B cell (primary cell): ENCODE measurements around the gene MAST2. TPM values are rescaled to one million over a fixed set of nuclear protein-coding genes. Genes with fewer than 3 reads are reported as not detected.

Experiments used
- ATAC-seq: fragments of 200-7000 bp; cut with Tn5 transposase; one replicate; pipeline ENCODE4 v1.10.0; 2021; ENCODE audit warnings: low read depth, mild to moderate bottlenecking, moderate number of reproducible peaks, moderate library complexity
- CTCF ChIA-PET: fragments of 350-600 bp; sonication (Branson Sonifier 250); formaldehyde crosslinking; loops from one replicate; lab custom pipeline; 2021; ENCODE audit warnings: antibody characterized with exemption, inconsistent platforms; lab: Charles Lee
- POLR2A ChIA-PET: fragments of 350-600 bp; sonication (Branson Sonifier 250); formaldehyde crosslinking; loops from one replicate; lab custom pipeline; 2021; ENCODE audit warnings: antibody characterized with exemption; lab: Charles Lee
- DNase-seq: peaks from one replicate; pipeline ENCODE4 v3.0.0; 2013
- H2AFZ ChIP-seq: 2 replicates; pipeline ENCODE4 v1.6.1; 2012; ENCODE audit warnings: mild to moderate bottlenecking, low read depth, low read length; ENCODE audit not compliant: insufficient read depth, poor library complexity, severe bottlenecking
- H3K27ac ChIP-seq, 2 donors: 1 replicate in 1 of 2; 2 replicates in 1 of 2; pipeline ENCODE4 v1.5.1; 2012 to 2013; ENCODE audit warnings: low read length in 2 of 2, mild to moderate bottlenecking in 2 of 2, moderate library complexity in 1 of 2
- H3K27me3 ChIP-seq, 4 experiments: fragments of 200-600 bp in 1 of 4; sonication (generic) in 1 of 4; replicated peaks in 1 of 4; 1 replicate in 2 of 4; 2 replicates in 2 of 4; pipeline versions ENCODE4 v1.6.1 to v1.7.0; 2013 to 2016; ENCODE audit warnings: low read length in 3 of 4, mild to moderate bottlenecking in 2 of 4, mixed read lengths in 1 of 4, moderate library complexity in 1 of 4; ENCODE audit not compliant: insufficient read depth in 4 of 4, control insufficient read depth in 3 of 4; ENCODE audit errors: control extremely low read depth in 1 of 4
- H3K36me3 ChIP-seq, 2 experiments: replicated peaks in 1 of 2; 1 replicate in 1 of 2; 2 replicates in 1 of 2; pipeline versions ENCODE4 v1.6.1 to v1.7.1; 2013; ENCODE audit warnings: low read length in 1 of 2; ENCODE audit not compliant: insufficient read depth in 2 of 2, control insufficient read depth in 1 of 2; ENCODE audit errors: control extremely low read depth in 1 of 2, extremely low read depth in 1 of 2
- H3K4me1 ChIP-seq, 2 donors: fragments of 200-600 bp in 1 of 2; sonication (generic) in 1 of 2; 1 replicate in 1 of 2; 2 replicates in 1 of 2; pipeline versions ENCODE4 v1.5.1 to v1.6.1; 2013 to 2017; ENCODE audit warnings: low read length in 2 of 2; ENCODE audit not compliant: control insufficient read depth in 2 of 2, insufficient read depth in 2 of 2
- H3K4me2 ChIP-seq: replicated peaks from 2 replicates; pipeline ENCODE3; 2012; ENCODE audit warnings: mild to moderate bottlenecking, low read depth, low read length; ENCODE audit not compliant: poor library complexity, severe bottlenecking
- H3K4me3 ChIP-seq, 5 experiments: fragments of 200-600 bp in 1 of 5; sonication (generic) in 1 of 5; 1 replicate in 3 of 5; 2 replicates in 2 of 5; pipeline versions ENCODE4 v1.5.1 to v1.7.0; 2011 to 2016; ENCODE audit warnings: low read length in 4 of 5, mild to moderate bottlenecking in 4 of 5, low read depth in 2 of 5, control low read depth in 1 of 5, moderate library complexity in 1 of 5; ENCODE audit not compliant: insufficient read depth in 1 of 5; ENCODE audit errors: control extremely low read depth in 1 of 5, extremely low read depth in 1 of 5
- H3K79me2 ChIP-seq: fragments of 200-600 bp; sonication (generic); one replicate; pipeline ENCODE4 v1.6.0; 2016; ENCODE audit warnings: low read length; ENCODE audit not compliant: control insufficient read depth, insufficient read depth
- H3K9ac ChIP-seq: fragments of 200-600 bp; sonication (generic); 2 replicates; pipeline ENCODE4 v1.6.1; 2017; ENCODE audit warnings: mild to moderate bottlenecking, low read length, moderate library complexity
- H3K9me3 ChIP-seq, 3 donors: one replicate each; pipeline versions ENCODE4 v1.6.1 to v1.7.1; 2013; ENCODE audit warnings: low read length in 2 of 3; ENCODE audit not compliant: control insufficient read depth in 2 of 3, insufficient read depth in 1 of 3; ENCODE audit errors: control extremely low read depth in 1 of 3
- H4K20me1 ChIP-seq: 2 replicates; pipeline ENCODE4 v1.6.0; 2012; ENCODE audit warnings: mild to moderate bottlenecking, low read length; ENCODE audit not compliant: insufficient read depth, control insufficient read depth, poor library complexity, severe bottlenecking
- H3K27ac Mint-ChIP-seq: one replicate; pipeline ENCODE4 v1.8.0; 2021; ENCODE audit warnings: mixed read lengths
- H3K27me3 Mint-ChIP-seq: one replicate; pipeline ENCODE4 v1.8.0; 2021; ENCODE audit warnings: mixed read lengths
- H3K4me1 Mint-ChIP-seq: one replicate; pipeline ENCODE4 v1.8.0; 2021; ENCODE audit warnings: mixed read lengths
- H3K4me3 Mint-ChIP-seq: one replicate; pipeline ENCODE4 v1.8.0; 2021; ENCODE audit warnings: mixed read lengths
- H3K9me3 Mint-ChIP-seq: one replicate; pipeline ENCODE4 v1.8.0; 2022; ENCODE audit warnings: mixed read lengths; ENCODE audit not compliant: insufficient read depth
- EZH2 ChIP-seq: IDR thresholded peaks from 2 replicates; pipeline ENCODE4 v1.6.1; 2012; ENCODE audit warnings: borderline replicate concordance, low read depth, mild to moderate bottlenecking, moderate library complexity, low read length; ENCODE audit not compliant: insufficient read depth, poor library complexity, severe bottlenecking
- WGBS: methylation state at CpG from one replicate; pipeline ENCODE4 v1.1.5; 2013; ENCODE audit warnings: missing lambda C conversion rate; ENCODE audit not compliant: insufficient coverage; 5-methylcytosine and 5-hydroxymethylcytosine counted together
- intact Hi-C: fragments of 100-400 bp; cut with micrococcal nuclease; formaldehyde crosslinking; loops from one replicate; pipeline ENCODE4 v1.10.0; 2022
- polyA plus RNA-seq: library from polyadenylated mRNA; depleted of rRNA; stranded (reverse); fragments of >200 nt; gene quantifications from 2 replicates; pipeline ENCODE4 v1.2.3, GENCODE V29; 2012
- total RNA-seq, 2 donors: library from RNA; stranded (reverse); fragments of 120-200 nt in 1 of 2; gene quantifications; 1 replicate in 1 of 2; 2 replicates in 1 of 2; pipeline versions ENCODE4 v1.2.3 to v1.2.4, GENCODE V29; 2013 to 2022
- TF ChIP-seq, protein P1 (sequence below): fragments of 200-600 bp; IDR thresholded peaks from one replicate; pipeline ENCODE4 v1.8.0; 2022; ENCODE audit warnings: antibody characterized with exemption, mild to moderate bottlenecking

MAST2 gene
- total and polyA plus RNA-seq, 2 donors (not counting 1 experiment from before 2014, with no cell fraction given): 12.5 to 23.3 TPM

DNA sequence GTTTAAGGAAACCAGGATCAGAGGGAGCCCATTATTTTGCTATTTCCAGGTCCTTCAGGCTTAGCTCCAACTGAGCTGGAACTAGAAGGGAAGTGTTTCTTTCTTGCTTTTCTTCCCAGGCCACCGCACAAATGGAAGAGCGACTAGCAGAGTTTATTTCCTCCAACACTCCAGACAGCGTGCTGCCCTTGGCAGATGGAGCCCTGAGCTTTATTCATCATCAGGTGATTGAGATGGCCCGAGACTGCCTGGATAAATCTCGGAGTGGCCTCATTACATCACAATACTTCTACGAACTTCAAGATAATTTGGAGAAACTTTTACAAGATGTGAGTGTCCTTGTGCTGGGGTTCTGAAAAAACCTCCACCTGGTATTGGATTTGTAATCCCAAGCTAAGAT, 207.2 kb downstream of the MAST2 start:
- Histone ChIP-seq H3K27ac (no peak overlapping the region), H2AFZ (no peak overlapping the region), H3K36me3 (peaks cover 0 to 2% of the 10 kb centered on the region in 2 experiments), H3K79me2 (no peaks in the 10 kb centered on the region), H3K27me3 (no peaks in the 10 kb centered on the region), H3K4me3 (no peak overlapping the region), H3K9ac (no peak overlapping the region), H3K9me3 (no peaks in the 10 kb centered on the region), H3K4me2 (no peak overlapping the region), H4K20me1 (no peaks in the 10 kb centered on the region), H3K4me1 (no peaks in the 10 kb centered on the region)
- Mint-ChIP-seq H3K4me3 (no peak overlapping the region), H3K27me3 (no peaks in the 10 kb centered on the region), H3K27ac (no peak overlapping the region), H3K9me3 (no peaks in the 10 kb centered on the region), H3K4me1 (no peaks in the 10 kb centered on the region)
- ATAC-seq (no peak), DNase-seq (no peak)
- ChIA-PET CTCF (no interaction called here), POLR2A (no interaction called here)
- intact Hi-C loops: no loop called here
- TF ChIP-seq EZH2: no peak
- TF ChIP-seq, protein P1, sequence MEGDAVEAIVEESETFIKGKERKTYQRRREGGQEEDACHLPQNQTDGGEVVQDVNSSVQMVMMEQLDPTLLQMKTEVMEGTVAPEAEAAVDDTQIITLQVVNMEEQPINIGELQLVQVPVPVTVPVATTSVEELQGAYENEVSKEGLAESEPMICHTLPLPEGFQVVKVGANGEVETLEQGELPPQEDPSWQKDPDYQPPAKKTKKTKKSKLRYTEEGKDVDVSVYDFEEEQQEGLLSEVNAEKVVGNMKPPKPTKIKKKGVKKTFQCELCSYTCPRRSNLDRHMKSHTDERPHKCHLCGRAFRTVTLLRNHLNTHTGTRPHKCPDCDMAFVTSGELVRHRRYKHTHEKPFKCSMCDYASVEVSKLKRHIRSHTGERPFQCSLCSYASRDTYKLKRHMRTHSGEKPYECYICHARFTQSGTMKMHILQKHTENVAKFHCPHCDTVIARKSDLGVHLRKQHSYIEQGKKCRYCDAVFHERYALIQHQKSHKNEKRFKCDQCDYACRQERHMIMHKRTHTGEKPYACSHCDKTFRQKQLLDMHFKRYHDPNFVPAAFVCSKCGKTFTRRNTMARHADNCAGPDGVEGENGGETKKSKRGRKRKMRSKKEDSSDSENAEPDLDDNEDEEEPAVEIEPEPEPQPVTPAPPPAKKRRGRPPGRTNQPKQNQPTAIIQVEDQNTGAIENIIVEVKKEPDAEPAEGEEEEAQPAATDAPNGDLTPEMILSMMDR: no peak
- WGBS: 100% methylated on average over 3 of the region's 6 CpGs

DNA sequence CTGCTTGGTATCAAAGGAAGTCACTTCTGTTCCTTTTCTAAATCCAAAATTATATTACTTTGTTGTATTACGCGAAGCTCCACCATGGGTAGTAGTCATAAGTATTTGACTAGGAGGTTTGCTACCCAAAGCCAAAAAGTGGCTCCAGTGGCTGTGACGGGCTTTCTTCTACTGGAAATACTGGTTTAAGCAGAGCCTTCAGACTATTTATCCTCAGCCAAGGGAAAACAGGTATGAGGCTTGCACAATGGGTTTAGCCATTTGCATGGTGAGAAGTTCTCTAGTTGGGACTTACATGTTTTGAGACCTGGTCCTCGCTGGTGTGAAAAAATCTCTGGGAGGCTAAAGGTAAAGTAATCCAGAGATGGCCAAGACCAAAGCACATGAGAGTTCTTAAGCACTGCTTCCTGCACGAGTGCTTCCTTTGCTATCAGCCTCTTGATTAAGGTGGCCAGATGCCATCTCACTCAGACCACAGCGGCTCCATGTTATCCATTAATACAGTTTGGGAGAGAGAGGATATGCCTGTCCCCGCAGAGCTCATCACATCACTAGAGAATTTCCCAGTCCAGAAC, 207.8 kb downstream of the MAST2 start:
- H3K4me2 ChIP-seq: no peak overlapping the region
- H3K4me1 Mint-ChIP-seq: no peaks in the 10 kb centered on the region
- peaks cover 0 to 2% of the 10 kb centered on the region in 2 experiments for H3K36me3 ChIP-seq
- no peak overlapping the region for H3K27ac Mint-ChIP-seq
- H3K9me3 ChIP-seq: no peaks in the 10 kb centered on the region
- ATAC-seq: no peak
- no peak overlapping the region for H3K27ac ChIP-seq
- H4K20me1 ChIP-seq: no peaks in the 10 kb centered on the region
- intact Hi-C loops: no loop called here
- H3K27me3 Mint-ChIP-seq: no peaks in the 10 kb centered on the region
- ChIA-PET POLR2A (no interaction called here), CTCF (no interaction called here)
- no peak overlapping the region for H3K9ac ChIP-seq
- no peak overlapping the region for H2AFZ ChIP-seq
- H3K4me1 ChIP-seq: no peaks in the 10 kb centered on the region
- no peaks in the 10 kb centered on the region for H3K27me3 ChIP-seq
- H3K9me3 Mint-ChIP-seq: no peaks in the 10 kb centered on the region
- WGBS: 95% methylated on average over 3 of the region's 7 CpGs
- TF ChIP-seq EZH2: no peak
- TF ChIP-seq, protein P1: no peak
- no peak for DNase-seq
- no peak overlapping the region for H3K4me3 Mint-ChIP-seq
- no peaks in the 10 kb centered on the region for H3K79me2 ChIP-seq
- H3K4me3 ChIP-seq: no peak overlapping the region
